HCT116 (cell line): ENCODE results near the gene COPE. TPM values are rescaled to one million over a fixed set of nuclear protein-coding genes. Genes with fewer than 3 reads are reported as not detected.

Experiments
- ATAC-seq: fragments of 200-7000 bp; cut with Tn5 transposase; 2 replicates; pipeline ENCODE4 v1.9.1; 2020; ENCODE audit warnings: mild to moderate bottlenecking, moderate library complexity
- BruUV-seq: library from RNA; stranded (reverse); fragments of 400-500 nt; replicated peaks from 2 replicates; lab custom pipeline; 2021; lab: Mats Ljungman, UMichigan
- CTCF ChIA-PET: fragments of 300-600 bp; sonication (Branson Sonifier 250); formaldehyde crosslinking; loops from one replicate; lab custom pipeline; 2021; ENCODE audit warnings: antibody characterized with exemption; lab: Charles Lee
- POLR2A ChIA-PET: fragments of 300-600, 350-600 bp; sonication (Branson Sonifier 250); formaldehyde crosslinking; loops from one replicate; lab custom pipeline; 2021; ENCODE audit warnings: antibody characterized with exemption; lab: Charles Lee
- RAD21 ChIA-PET, 2 experiments: fragments of 300-600 bp; sonication (Branson Sonifier 250); formaldehyde crosslinking; loops; one replicate each; lab custom pipeline; 2023; ENCODE audit warnings: low total read pairs in 2 of 2; ENCODE audit not compliant: uncharacterized antibody in 2 of 2, unreplicated experiment in 2 of 2, low non-redundant PET in 1 of 2; lab: Charles Lee
- DNase-seq: peaks from one replicate; pipeline ENCODE4 v3.0.0-alpha.2; 2010; ENCODE audit warnings: low read depth, low spot score
- H2AFZ ChIP-seq: fragments of 200-600 bp; shearing (Covaris generic), sonication (generic); 2 replicates; pipeline ENCODE4 v1.6.1; 2017; ENCODE audit warnings: low read depth, mixed run types, mixed read lengths, antibody characterized with exemption, low read length; ENCODE audit not compliant: poor library complexity, severe bottlenecking
- H3K27ac ChIP-seq: 2 replicates; pipeline ENCODE4 v1.5.1; 2012; ENCODE audit warnings: low read depth, low read length
- H3K27me3 ChIP-seq: fragments of 200-600 bp; sonication (generic); 2 replicates; pipeline ENCODE4 v1.6.1; 2016; ENCODE audit warnings: mixed run types, low read length, mixed read lengths; ENCODE audit not compliant: insufficient read depth
- H3K36me3 ChIP-seq, 2 experiments: fragments of 200-500 bp in 1 of 2; fragments of 200-600 bp in 1 of 2; sonication (Bioruptor generic) in 1 of 2; sonication (generic) in 1 of 2; 2 replicates each; pipeline versions ENCODE4 v1.5.1 to v1.6.1; 2014 to 2016; ENCODE audit warnings: low read length in 2 of 2, inconsistent platforms in 1 of 2, mixed read lengths in 1 of 2, mixed run types in 1 of 2; ENCODE audit not compliant: insufficient read depth in 2 of 2, control insufficient read depth in 1 of 2
- H3K4me1 ChIP-seq, 2 experiments: fragments of 200-600 bp in 1 of 2; sonication (generic) in 1 of 2; 2 replicates each; pipeline versions ENCODE4 v1.5.1 to v1.6.1; 2012 to 2017; ENCODE audit warnings: low read length in 2 of 2, inconsistent platforms in 1 of 2, mild to moderate bottlenecking in 1 of 2, mixed read lengths in 1 of 2, mixed run types in 1 of 2, moderate library complexity in 1 of 2; ENCODE audit not compliant: insufficient read depth in 2 of 2, control insufficient read depth in 1 of 2
- H3K4me2 ChIP-seq: fragments of 200-600 bp; sonication (generic); 2 replicates; pipeline ENCODE4 v1.6.1; 2017; ENCODE audit warnings: mixed run types, low read length, mixed read lengths
- H3K4me3 ChIP-seq, 2 experiments: fragments of 200-600 bp in 1 of 2; sonication (generic) in 1 of 2; replicated peaks in 1 of 2; 2 replicates each; pipeline ENCODE4 v1.5.1; 2011 to 2016; ENCODE audit warnings: low read length in 2 of 2, control low read depth in 1 of 2, low read depth in 1 of 2, mild to moderate bottlenecking in 1 of 2, mixed read lengths in 1 of 2, mixed run types in 1 of 2
- H3K79me2 ChIP-seq: fragments of 200-600 bp; sonication (generic); 2 replicates; pipeline ENCODE4 v1.6.1; 2017; ENCODE audit warnings: mild to moderate bottlenecking, mixed run types, low read length, moderate library complexity, mixed read lengths; ENCODE audit not compliant: insufficient read depth
- H3K9ac ChIP-seq: fragments of 200-600 bp; sonication (generic); 2 replicates; pipeline ENCODE4 v1.6.1; 2016; ENCODE audit warnings: low read length, mixed read lengths
- H3K9me2 ChIP-seq: fragments of 200-600 bp; sonication (generic), shearing (Covaris generic); 2 replicates; pipeline ENCODE4 v1.6.1; 2017; ENCODE audit warnings: mixed run types, mild to moderate bottlenecking, moderate library complexity; ENCODE audit not compliant: insufficient read depth
- H3K9me3 ChIP-seq, 2 experiments: fragments of 200-500 bp in 1 of 2; fragments of 200-600 bp in 1 of 2; sonication (Bioruptor generic) in 1 of 2; sonication (generic) in 1 of 2; 2 replicates each; pipeline ENCODE4 v1.6.1; 2014 to 2017; ENCODE audit warnings: low read length in 2 of 2, mixed read lengths in 2 of 2, inconsistent platforms in 1 of 2, low read depth in 1 of 2, mild to moderate bottlenecking in 1 of 2, mixed run types in 1 of 2, moderate library complexity in 1 of 2; ENCODE audit not compliant: control insufficient read depth in 1 of 2, insufficient read depth in 1 of 2
- H4K20me1 ChIP-seq: fragments of 200-600 bp; sonication (generic), shearing (Covaris generic); 2 replicates; pipeline ENCODE4 v1.6.1; 2017; ENCODE audit warnings: mixed run types, mild to moderate bottlenecking, moderate library complexity; ENCODE audit not compliant: insufficient read depth
- CEBPB ChIP-seq: IDR thresholded peaks from 2 replicates; pipeline ENCODE4 v1.6.1; 2012; ENCODE audit warnings: low read depth
- ELF1 ChIP-seq: IDR thresholded peaks from 2 replicates; pipeline ENCODE4 v1.6.1; 2012; ENCODE audit warnings: low read depth, borderline replicate concordance
- FOSL1 ChIP-seq: IDR thresholded peaks from 2 replicates; pipeline ENCODE4 v1.6.1; 2012; ENCODE audit warnings: low read depth
- JUND ChIP-seq: IDR thresholded peaks from 2 replicates; pipeline ENCODE4 v1.6.1; 2012
- POLR2A ChIP-seq: IDR thresholded peaks from 2 replicates; pipeline ENCODE4 v1.7.0; 2011; ENCODE audit warnings: borderline replicate concordance; ENCODE audit not compliant: insufficient read depth, insufficient read length; ENCODE audit errors: extremely low read depth
- RAD21 ChIP-seq: IDR thresholded peaks from 2 replicates; pipeline ENCODE4 v1.6.1; 2012; ENCODE audit warnings: low read depth, mild to moderate bottlenecking
- SP1 ChIP-seq: IDR thresholded peaks from 2 replicates; pipeline ENCODE4 v1.6.1; 2012; ENCODE audit warnings: low read depth
- TCF7L2 ChIP-seq: IDR thresholded peaks from 2 replicates; pipeline ENCODE4 v1.7.0; 2011; ENCODE audit warnings: borderline replicate concordance, inconsistent platforms; ENCODE audit not compliant: insufficient read depth, insufficient read length; ENCODE audit errors: extremely low read depth
- intact Hi-C: fragments of 100-400 bp; cut with micrococcal nuclease; formaldehyde crosslinking; loops from 2 replicates; pipeline ENCODE4 v1.10.0; 2022
- total RNA-seq: library from RNA; stranded (reverse); gene quantifications from one replicate; pipeline ENCODE4 v1.2.1, GENCODE V29; 2021; ENCODE audit not compliant: unreplicated experiment
- TF ChIP-seq, protein P1 (sequence below): IDR thresholded peaks from 2 replicates; pipeline ENCODE4 v1.6.1; 2012; ENCODE audit warnings: low read depth

COPE gene
- total RNA-seq, 1 experiment from 2014 or later, result 263 TPM

DNA sequence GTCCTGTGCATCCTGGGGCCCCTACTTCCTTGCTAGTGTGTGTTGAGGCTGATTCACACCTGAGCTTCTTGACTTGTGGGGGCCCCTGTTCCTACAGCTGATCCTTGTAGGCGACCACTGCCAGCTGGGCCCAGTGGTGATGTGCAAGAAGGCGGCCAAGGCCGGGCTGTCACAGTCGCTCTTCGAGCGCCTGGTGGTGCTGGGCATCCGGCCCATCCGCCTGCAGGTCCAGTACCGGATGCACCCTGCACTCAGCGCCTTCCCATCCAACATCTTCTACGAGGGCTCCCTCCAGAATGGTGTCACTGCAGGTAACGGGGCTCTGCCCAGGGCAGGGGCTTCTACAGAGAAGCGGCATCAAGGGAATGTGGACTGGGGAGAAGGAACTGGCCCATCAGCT, 62.0 kb downstream of the COPE start:
- intact Hi-C loops, result no loop called here
- ChIA-PET CTCF (no interaction called here), POLR2A (no interaction called here), RAD21 (no interaction called here)
- Histone ChIP-seq H3K4me1 (no peaks in the 10 kb centered on the region; a peak in 1 of 4 replicates), H3K36me3 (peaks cover 68 to 81% of the 10 kb centered on the region in 2 experiments), H3K9me2 (no peaks in the 10 kb centered on the region), H3K4me3 (no peak overlapping the region), H3K27ac (no peak overlapping the region), H3K27me3 (no peaks in the 10 kb centered on the region), H2AFZ (no peak overlapping the region), H3K9me3 (no peaks in the 10 kb centered on the region), H3K9ac (no peak overlapping the region), H3K79me2 (peaks cover 56% of the 10 kb centered on the region; the same call in 1 of the 2 replicates), H4K20me1 (no peaks in the 10 kb centered on the region), H3K4me2 (no peak overlapping the region)
- TF ChIP-seq POLR2A (no peak), RAD21 (no peak), SP1 (no peak), CEBPB (no peak), ELF1 (no peak), TCF7L2 (no peak), FOSL1 (no peak), JUND (no peak)
- TF ChIP-seq, protein P1, sequence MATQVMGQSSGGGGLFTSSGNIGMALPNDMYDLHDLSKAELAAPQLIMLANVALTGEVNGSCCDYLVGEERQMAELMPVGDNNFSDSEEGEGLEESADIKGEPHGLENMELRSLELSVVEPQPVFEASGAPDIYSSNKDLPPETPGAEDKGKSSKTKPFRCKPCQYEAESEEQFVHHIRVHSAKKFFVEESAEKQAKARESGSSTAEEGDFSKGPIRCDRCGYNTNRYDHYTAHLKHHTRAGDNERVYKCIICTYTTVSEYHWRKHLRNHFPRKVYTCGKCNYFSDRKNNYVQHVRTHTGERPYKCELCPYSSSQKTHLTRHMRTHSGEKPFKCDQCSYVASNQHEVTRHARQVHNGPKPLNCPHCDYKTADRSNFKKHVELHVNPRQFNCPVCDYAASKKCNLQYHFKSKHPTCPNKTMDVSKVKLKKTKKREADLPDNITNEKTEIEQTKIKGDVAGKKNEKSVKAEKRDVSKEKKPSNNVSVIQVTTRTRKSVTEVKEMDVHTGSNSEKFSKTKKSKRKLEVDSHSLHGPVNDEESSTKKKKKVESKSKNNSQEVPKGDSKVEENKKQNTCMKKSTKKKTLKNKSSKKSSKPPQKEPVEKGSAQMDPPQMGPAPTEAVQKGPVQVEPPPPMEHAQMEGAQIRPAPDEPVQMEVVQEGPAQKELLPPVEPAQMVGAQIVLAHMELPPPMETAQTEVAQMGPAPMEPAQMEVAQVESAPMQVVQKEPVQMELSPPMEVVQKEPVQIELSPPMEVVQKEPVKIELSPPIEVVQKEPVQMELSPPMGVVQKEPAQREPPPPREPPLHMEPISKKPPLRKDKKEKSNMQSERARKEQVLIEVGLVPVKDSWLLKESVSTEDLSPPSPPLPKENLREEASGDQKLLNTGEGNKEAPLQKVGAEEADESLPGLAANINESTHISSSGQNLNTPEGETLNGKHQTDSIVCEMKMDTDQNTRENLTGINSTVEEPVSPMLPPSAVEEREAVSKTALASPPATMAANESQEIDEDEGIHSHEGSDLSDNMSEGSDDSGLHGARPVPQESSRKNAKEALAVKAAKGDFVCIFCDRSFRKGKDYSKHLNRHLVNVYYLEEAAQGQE, result no peak
- BruUV-seq, result no TSS peak
- no peak for ATAC-seq
- no peak for DNase-seq
